Measurements from ENCODE around the gene GBX1.

The GBX1 gene

DNA sequence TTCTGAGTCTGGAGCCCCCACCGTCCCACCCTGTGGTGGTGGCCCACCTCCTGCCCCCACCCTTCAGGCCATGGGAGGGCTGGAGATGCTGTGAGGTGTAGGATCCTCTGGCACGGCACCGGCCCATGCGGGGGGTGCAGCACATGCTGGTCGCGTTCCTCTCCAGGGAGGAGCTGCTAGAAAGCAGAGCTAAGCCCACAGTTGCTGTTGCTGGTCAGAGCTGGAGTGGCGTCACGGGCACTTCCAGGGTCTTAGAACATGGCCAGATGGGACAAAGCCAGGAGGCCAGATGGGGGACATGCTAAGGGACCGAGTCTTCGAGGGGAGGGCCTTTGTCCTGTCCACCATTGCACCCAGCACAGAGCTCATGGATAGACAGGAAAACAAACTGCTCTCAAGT is 59.6 kb downstream of the GBX1 start:
- no peak overlapping the region for H3K4me3 ChIP-seq (ENCODE audit: low read length)
- DNase-seq (ENCODE audit: low read depth, low spot score) = no peak

- DNase-seq (ENCODE audit: low read depth, low spot score) = no peak
- H3K4me3 ChIP-seq (ENCODE audit: low read length) = no peak overlapping the region
Observed at GRCh38 chr7:151104411-151105235, 62.9 kb downstream of the GBX1 start.

- no peak overlapping the region for H3K4me3 ChIP-seq (ENCODE audit: low read length)
Observed at GRCh38 chr7:151103973-151104372, 63.5 kb downstream of the GBX1 start.

DNA sequence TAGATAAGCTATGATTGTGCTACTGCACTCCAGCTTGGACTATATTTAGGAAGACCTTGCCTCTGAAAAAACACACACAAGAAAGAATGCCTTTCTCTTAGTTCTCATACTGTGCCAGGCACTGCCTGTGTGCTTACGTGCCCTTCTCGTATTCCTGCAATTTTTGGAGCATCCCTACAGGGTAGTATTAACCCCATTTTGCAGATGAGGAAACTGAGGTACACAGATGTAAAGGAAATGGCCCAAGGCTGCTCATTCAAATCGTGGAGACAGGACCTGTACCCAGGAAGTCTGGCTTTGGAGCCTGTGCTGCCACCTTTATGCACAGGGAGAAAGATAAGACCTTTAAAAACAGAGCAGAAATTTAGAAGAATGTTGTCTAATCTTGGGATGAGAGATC is 64.5 kb downstream of the GBX1 start:
- no peak overlapping the region for H3K4me3 ChIP-seq (ENCODE audit: low read length)
- DNase-seq (ENCODE audit: low read depth, low spot score) = no peak

More at GRCh38 chr7:151103973-151104372, 63.5 kb downstream of the GBX1 start:
- no peak for DNase-seq (ENCODE audit: low read depth, low spot score)

- no peak overlapping the region for H3K4me3 ChIP-seq (ENCODE audit: low read length)
- no peak for DNase-seq (ENCODE audit: low read depth, low spot score)
Observed at GRCh38 chr7:151101621-151102396, 65.7 kb downstream of the GBX1 start.

DNA sequence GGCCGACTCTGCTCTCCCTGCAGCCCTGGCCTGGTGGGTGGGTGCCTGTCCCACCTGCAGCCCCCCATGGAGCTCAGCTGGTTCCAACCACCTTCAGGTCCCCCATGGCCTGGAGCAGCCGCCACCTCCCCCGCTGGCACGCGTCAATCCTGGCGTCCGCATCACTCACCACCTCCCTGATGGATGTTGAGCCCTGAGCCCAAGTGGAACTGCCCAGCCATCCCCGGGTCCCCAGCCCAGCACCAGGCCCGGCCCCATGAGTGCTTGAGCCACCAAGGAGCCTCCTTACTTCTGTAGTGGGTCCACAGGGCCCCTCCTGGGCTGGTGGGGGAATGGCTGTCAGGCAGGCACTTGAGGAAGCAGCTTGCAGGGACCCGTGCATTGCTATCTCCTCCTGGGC is 66.6 kb downstream of the GBX1 start:
- no peak overlapping the region for H3K4me3 ChIP-seq (ENCODE audit: low read length)
- DNase-seq (ENCODE audit: low read depth, low spot score) = no peak

- no peak overlapping the region for H3K4me3 ChIP-seq (ENCODE audit: low read length)
- no peak for DNase-seq (ENCODE audit: low read depth, low spot score)
Observed at GRCh38 chr7:151099486-151100211, 67.8 kb downstream of the GBX1 start.
